MM.1S (cell line): ENCODE measurements around the gene UBE2D1.

Experiments
- DNase-seq: peaks from one replicate; pipeline ENCODE4 v3.0.0-alpha.2; 2015
- H2AFZ ChIP-seq: fragments of 300-600 bp; sonication (generic); 2 replicates; pipeline ENCODE4 v1.6.0; 2016; ENCODE audit warnings: antibody characterized with exemption, low read length
- H3F3A ChIP-seq: fragments of 300-600 bp; sonication (generic); 2 replicates; pipeline ENCODE4 v1.6.1; 2016; ENCODE audit warnings: mild to moderate bottlenecking, antibody characterized with exemption, low read length, moderate library complexity, mixed read lengths; ENCODE audit not compliant: insufficient read depth
- H3K27ac ChIP-seq: fragments of 300-600 bp; sonication (generic); 2 replicates; pipeline ENCODE4 v1.5.1; 2016; ENCODE audit warnings: mild to moderate bottlenecking, low read length
- H3K27me3 ChIP-seq: fragments of 300-600 bp; sonication (generic); replicated peaks from 2 replicates; pipeline ENCODE4 v1.6.0; 2016; ENCODE audit warnings: low read length; ENCODE audit not compliant: insufficient read depth
- H3K36me3 ChIP-seq: fragments of 300-600 bp; sonication (generic); replicated peaks from 2 replicates; pipeline ENCODE4 v1.6.1; 2016; ENCODE audit warnings: mild to moderate bottlenecking, low read length, mixed read lengths; ENCODE audit not compliant: insufficient read depth
- H3K4me1 ChIP-seq: fragments of 300-600 bp; sonication (generic); 2 replicates; pipeline ENCODE4 v1.6.1; 2016; ENCODE audit warnings: low read length, mixed read lengths
- H3K4me2 ChIP-seq: fragments of 300-600 bp; sonication (generic); 2 replicates; pipeline ENCODE4 v1.6.0; 2016; ENCODE audit warnings: low read depth, low read length
- H3K4me3 ChIP-seq: fragments of 300-600 bp; sonication (generic); 2 replicates; pipeline ENCODE4 v1.5.1; 2016; ENCODE audit warnings: low read length, mixed read lengths
- H3K79me2 ChIP-seq: fragments of 300-600 bp; sonication (generic); 2 replicates; pipeline ENCODE4 v1.6.1; 2016; ENCODE audit warnings: mixed run types, low read length, mixed read lengths
- H3K9ac ChIP-seq: fragments of 300-600 bp; sonication (generic); 2 replicates; pipeline ENCODE4 v1.6.1; 2016; ENCODE audit warnings: low read length, mixed read lengths
- H3K9me2 ChIP-seq: fragments of 300-600 bp; sonication (generic); replicated peaks from 2 replicates; pipeline ENCODE4 v1.6.1; 2016; ENCODE audit warnings: mild to moderate bottlenecking, low read length, mixed read lengths; ENCODE audit not compliant: insufficient read depth
- H3K9me3 ChIP-seq: fragments of 300-600 bp; sonication (generic); replicated peaks from 2 replicates; pipeline ENCODE4 v1.6.1; 2016; ENCODE audit warnings: mild to moderate bottlenecking, low read length, mixed read lengths; ENCODE audit not compliant: insufficient read depth
- H4K20me1 ChIP-seq: fragments of 300-600 bp; sonication (generic); 2 replicates; pipeline ENCODE4 v1.6.1; 2016; ENCODE audit warnings: mild to moderate bottlenecking, low read length, moderate library complexity, mixed read lengths; ENCODE audit not compliant: insufficient read depth
- EZH2 ChIP-seq: fragments of 300-600 bp; sonication (generic); optimal IDR thresholded peaks from 2 replicates; pipeline ENCODE3; 2017; ENCODE audit warnings: low read depth, mild to moderate bottlenecking, antibody characterized with exemption, low read length, mixed read lengths
- EZH2phosphoT487 ChIP-seq: fragments of 300-600 bp; sonication (generic); IDR thresholded peaks from 2 replicates; pipeline ENCODE4 v1.6.1; 2018; ENCODE audit warnings: antibody characterized with exemption, low read length
- TF ChIP-seq, protein P1 (sequence below): fragments of 300-600 bp; sonication (generic); IDR thresholded peaks from 2 replicates; pipeline ENCODE4 v1.5.1; 2016; ENCODE audit warnings: antibody characterized with exemption, low read length, mixed read lengths

The UBE2D1 gene

DNA sequence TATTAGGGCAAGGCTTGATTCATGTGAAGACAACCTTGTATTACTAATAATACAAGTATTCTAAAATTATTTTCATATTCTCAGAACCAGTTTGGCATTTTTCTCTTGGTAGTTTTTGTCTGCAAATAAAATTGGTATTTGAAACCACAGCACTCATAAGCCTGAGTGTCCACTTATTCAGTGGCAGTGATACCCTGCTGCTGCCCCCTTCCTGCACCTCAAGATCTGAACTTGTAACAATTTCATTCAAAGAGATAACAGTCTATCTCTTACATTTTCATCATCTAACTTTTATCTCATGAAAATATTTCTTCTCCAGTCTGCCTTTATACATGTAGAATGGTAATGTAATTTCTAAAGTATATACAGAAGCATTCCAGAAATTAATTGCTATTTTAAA, 59.7 kb downstream of the UBE2D1 start:
- H3K27ac ChIP-seq, result no peak overlapping the region
- no peak for TF ChIP-seq EZH2phosphoT487
- H3K4me2 ChIP-seq, result no peak overlapping the region
- no peaks in the 10 kb centered on the region for H3K9me2 ChIP-seq
- no peaks in the 10 kb centered on the region for H3K27me3 ChIP-seq
- H3K9me3 ChIP-seq, result no peaks in the 10 kb centered on the region
- H2AFZ ChIP-seq, result no peak overlapping the region
- H3K4me3 ChIP-seq, result no peak overlapping the region
- no peaks in the 10 kb centered on the region for H3K4me1 ChIP-seq
- H4K20me1 ChIP-seq, result no peaks in the 10 kb centered on the region
- H3K36me3 ChIP-seq, result peaks cover 40% of the 10 kb centered on the region
- DNase-seq, result no peak
- no peak overlapping the region for H3K9ac ChIP-seq
- H3K79me2 ChIP-seq, result peaks cover 26% of the 10 kb centered on the region
- no peaks in the 10 kb centered on the region for H3F3A ChIP-seq

DNA sequence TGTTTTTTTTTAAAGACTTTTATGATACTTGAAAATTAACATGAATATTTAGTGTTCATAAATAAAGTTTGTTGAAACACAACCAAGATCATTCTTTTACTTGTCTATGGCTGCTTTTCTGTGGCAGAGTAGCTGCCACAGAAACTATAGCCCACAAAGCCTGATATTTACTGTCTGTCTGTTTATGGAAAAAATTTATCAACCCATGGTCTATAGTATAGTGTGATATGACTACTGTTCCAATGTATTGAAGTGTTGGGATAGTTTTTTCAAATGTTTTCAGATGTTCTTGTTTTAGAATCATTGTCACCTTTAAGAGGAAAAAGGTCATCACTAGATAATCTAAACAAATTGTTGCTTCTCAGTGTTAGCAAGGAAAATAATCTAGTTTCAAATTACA, 61.3 kb downstream of the UBE2D1 start:
- Histone ChIP-seq H4K20me1 (no peaks in the 10 kb centered on the region), H3K4me3 (no peak overlapping the region), H3K27ac (no peak overlapping the region), H3K9me2 (no peaks in the 10 kb centered on the region), H3K79me2 (peaks cover 15% of the 10 kb centered on the region), H3K36me3 (peaks cover 32% of the 10 kb centered on the region), H3K4me1 (no peaks in the 10 kb centered on the region), H3K9me3 (no peaks in the 10 kb centered on the region), H3K27me3 (no peaks in the 10 kb centered on the region), H3K4me2 (no peak overlapping the region), H3F3A (no peaks in the 10 kb centered on the region), H3K9ac (no peak overlapping the region), H2AFZ (no peak overlapping the region)
- TF ChIP-seq EZH2, result no peak
- TF ChIP-seq, protein P1, sequence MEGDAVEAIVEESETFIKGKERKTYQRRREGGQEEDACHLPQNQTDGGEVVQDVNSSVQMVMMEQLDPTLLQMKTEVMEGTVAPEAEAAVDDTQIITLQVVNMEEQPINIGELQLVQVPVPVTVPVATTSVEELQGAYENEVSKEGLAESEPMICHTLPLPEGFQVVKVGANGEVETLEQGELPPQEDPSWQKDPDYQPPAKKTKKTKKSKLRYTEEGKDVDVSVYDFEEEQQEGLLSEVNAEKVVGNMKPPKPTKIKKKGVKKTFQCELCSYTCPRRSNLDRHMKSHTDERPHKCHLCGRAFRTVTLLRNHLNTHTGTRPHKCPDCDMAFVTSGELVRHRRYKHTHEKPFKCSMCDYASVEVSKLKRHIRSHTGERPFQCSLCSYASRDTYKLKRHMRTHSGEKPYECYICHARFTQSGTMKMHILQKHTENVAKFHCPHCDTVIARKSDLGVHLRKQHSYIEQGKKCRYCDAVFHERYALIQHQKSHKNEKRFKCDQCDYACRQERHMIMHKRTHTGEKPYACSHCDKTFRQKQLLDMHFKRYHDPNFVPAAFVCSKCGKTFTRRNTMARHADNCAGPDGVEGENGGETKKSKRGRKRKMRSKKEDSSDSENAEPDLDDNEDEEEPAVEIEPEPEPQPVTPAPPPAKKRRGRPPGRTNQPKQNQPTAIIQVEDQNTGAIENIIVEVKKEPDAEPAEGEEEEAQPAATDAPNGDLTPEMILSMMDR, result no peak
- TF ChIP-seq EZH2phosphoT487, result no peak
- no peak for DNase-seq

DNA sequence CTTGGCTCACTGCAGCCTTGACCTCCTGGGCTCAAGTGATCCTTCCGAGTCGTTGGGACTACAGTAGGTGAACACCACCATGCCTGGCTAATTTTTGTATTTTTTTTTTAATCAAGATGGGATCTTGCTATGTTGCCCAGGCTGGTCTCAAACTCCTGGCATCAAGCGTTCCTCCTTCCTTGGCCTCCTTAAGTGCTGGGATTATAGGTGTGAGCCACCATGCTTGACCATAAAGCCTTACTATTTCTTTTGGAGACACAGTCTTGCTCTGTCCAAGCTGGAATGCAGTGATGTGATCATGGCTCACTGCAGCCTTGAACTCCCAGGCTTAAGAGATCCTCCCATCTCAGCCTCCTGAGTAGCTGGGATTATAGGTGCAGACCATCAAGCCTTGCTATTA, 63.0 kb downstream of the UBE2D1 start:
- Histone ChIP-seq H3K4me3 (no peak overlapping the region), H3K27ac (no peak overlapping the region), H3K4me2 (no peak overlapping the region), H3K9me2 (no peaks in the 10 kb centered on the region), H3K9ac (no peak overlapping the region), H3K36me3 (peaks cover 28% of the 10 kb centered on the region), H3F3A (no peaks in the 10 kb centered on the region), H3K27me3 (no peaks in the 10 kb centered on the region), H3K79me2 (no peaks in the 10 kb centered on the region), H3K9me3 (no peaks in the 10 kb centered on the region), H4K20me1 (no peaks in the 10 kb centered on the region), H3K4me1 (no peaks in the 10 kb centered on the region), H2AFZ (no peak overlapping the region)
- no peak for DNase-seq
- TF ChIP-seq, protein P1, result no peak
- TF ChIP-seq EZH2phosphoT487, result no peak
- no peak for TF ChIP-seq EZH2

DNA sequence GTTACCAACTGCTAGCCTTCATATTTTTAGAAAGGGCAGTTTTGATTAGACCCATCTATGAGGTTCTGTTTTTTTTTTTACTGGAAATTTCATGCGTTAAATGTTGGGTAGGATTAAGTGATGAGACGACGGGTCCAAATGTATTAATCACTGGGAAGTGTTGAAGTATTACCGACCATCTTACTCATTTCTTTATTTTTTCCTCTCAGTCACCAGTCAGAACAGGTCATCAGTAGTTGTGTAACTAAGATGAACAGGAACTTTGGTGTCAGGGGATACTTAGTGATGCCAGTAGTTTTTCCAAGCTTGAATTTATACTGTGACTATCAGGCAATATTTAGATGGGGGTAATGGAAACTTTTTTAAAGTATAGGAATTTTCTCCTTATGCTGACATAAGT, 64.6 kb downstream of the UBE2D1 start:
- no peak for TF ChIP-seq EZH2phosphoT487
- no peak for TF ChIP-seq EZH2
- TF ChIP-seq, protein P1, result no peak
- Histone ChIP-seq H3K9me3 (no peaks in the 10 kb centered on the region), H3K4me2 (no peak overlapping the region), H3K27me3 (no peaks in the 10 kb centered on the region), H3K27ac (no peak overlapping the region), H4K20me1 (no peaks in the 10 kb centered on the region), H3K9ac (no peak overlapping the region), H3K4me1 (no peaks in the 10 kb centered on the region), H3K79me2 (no peaks in the 10 kb centered on the region), H3K36me3 (peaks cover 21% of the 10 kb centered on the region), H3F3A (no peaks in the 10 kb centered on the region), H3K4me3 (no peak overlapping the region), H2AFZ (no peak overlapping the region), H3K9me2 (no peaks in the 10 kb centered on the region)
- no peak for DNase-seq
